Measurements from ENCODE around the gene LAMTOR4.
"Not testable (repeated sequence)": the region's sequence is repeated elsewhere in the genome, so short reads cannot be mapped to it uniquely, and the experiment has no call there.

LAMTOR4 gene

DNA sequence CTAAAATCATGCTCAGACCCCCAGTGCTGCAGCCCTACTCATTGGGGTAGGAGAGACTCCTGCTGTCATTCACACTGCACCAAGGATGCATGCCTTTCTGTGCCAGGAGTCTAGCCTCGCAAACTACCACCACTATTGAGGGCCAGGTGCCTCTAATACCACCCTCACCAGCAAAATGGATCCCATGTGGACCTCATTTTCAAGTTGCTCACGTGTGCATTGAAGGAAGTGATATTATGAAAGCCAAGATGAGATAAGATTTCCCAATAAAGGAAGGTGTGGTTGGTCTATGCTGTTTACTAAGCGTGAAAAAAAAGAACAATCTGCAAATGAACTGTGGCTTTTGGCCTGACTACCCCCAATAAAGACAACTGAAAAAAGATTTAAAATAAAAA, 7.2 kb upstream of the LAMTOR4 start:
- Histone ChIP-seq H3K79me1 (replicated peaks; ENCODE audit: low read length, poor library complexity, severe bottlenecking) (no peaks in the 10 kb centered on the region), H2BK12ac (ENCODE audit: low read length in 2 of 2) (no peak overlapping the region), H3K23ac (ENCODE audit: low read length in 2 of 2) (no peak overlapping the region), H3K14ac (ENCODE audit: low read length in 2 of 2) (no peak overlapping the region), H3K4me1 (ENCODE audit: control insufficient read depth, insufficient read depth, low read depth, low read length) (no peaks in the 10 kb centered on the region), H3K4ac (ENCODE audit: low read depth in 1 of 2, low read length in 2 of 2) (no peak overlapping the region), H4K8ac (ENCODE audit: low read length) (no peak overlapping the region), H2AK5ac (ENCODE audit: low read length, severe bottlenecking) (no peak overlapping the region), H2BK5ac (ENCODE audit: low read depth, low read length, poor library complexity, severe bottlenecking) (no peak overlapping the region), H3K36me3 (ENCODE audit: control insufficient read depth in 1 of 2, insufficient read depth in 2 of 2, low read depth in 1 of 2, low read length in 2 of 2) (no peaks in the 10 kb centered on the region), H3K9me3 (ENCODE audit: control insufficient read depth, low read length) (no peaks in the 10 kb centered on the region), H3K9ac (ENCODE audit: low read length) (no peak overlapping the region), H3K27ac (ENCODE audit: low read length, poor library complexity, severe bottlenecking) (no peak overlapping the region), H2BK120ac (ENCODE audit: low read depth, low read length) (no peak overlapping the region), H3K4me3 (ENCODE audit: insufficient read depth in 1 of 2, low read depth in 1 of 2, low read length in 2 of 2) (no peak overlapping the region), H3K27me3 (ENCODE audit: control insufficient read depth in 1 of 2, insufficient read depth in 1 of 2, low read length in 2 of 2) (peaks cover 4 to 7% of the 10 kb centered on the region in 2 experiments), H2AFZ (ENCODE audit: low read depth, low read length) (no peak overlapping the region), H3K4me2 (ENCODE audit: low read length, poor library complexity, severe bottlenecking) (no peak overlapping the region), H4K91ac (ENCODE audit: low read length) (no peak overlapping the region), H2BK15ac (ENCODE audit: low read depth, poor library complexity, severe bottlenecking) (no peak overlapping the region), H3K18ac (ENCODE audit: low read depth in 1 of 2, low read length in 2 of 2) (no peak overlapping the region)
- 75% methylated on average over 2 of the region's 3 CpGs for WGBS
- DNase-seq, result no peak

DNA sequence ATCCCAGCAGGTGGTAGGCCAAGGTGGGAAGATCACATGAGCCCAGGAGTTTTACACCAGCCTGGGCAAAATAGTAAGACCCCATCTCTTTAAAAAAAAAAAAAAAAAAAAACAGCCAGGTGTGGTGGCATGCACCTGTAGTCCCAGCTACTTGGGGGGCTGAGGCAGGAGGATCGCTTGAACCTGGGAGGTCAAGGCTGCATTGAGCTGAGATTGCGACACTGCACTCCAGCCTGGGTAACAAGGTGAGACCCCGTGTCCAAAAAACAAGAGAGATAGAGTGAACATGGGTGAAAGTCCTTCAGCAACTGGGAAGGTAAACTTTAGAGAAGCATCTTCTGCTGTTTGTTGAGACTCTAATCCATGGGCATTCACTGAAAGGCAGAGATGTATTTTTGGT, 6.3 kb upstream of the LAMTOR4 start:
- H2AFZ ChIP-seq (ENCODE audit: low read depth, low read length), result no peak overlapping the region
- no peak overlapping the region for H3K27ac ChIP-seq (ENCODE audit: low read length, poor library complexity, severe bottlenecking)
- no peaks in the 10 kb centered on the region for H3K9me3 ChIP-seq (ENCODE audit: control insufficient read depth, low read length)
- H2BK15ac ChIP-seq (ENCODE audit: low read depth, poor library complexity, severe bottlenecking), result no peak overlapping the region
- H3K4me2 ChIP-seq (ENCODE audit: low read length, poor library complexity, severe bottlenecking), result no peak overlapping the region
- H3K79me1 ChIP-seq (replicated peaks; ENCODE audit: low read length, poor library complexity, severe bottlenecking), result no peaks in the 10 kb centered on the region
- no peak overlapping the region for H3K4ac ChIP-seq (ENCODE audit: low read depth in 1 of 2, low read length in 2 of 2)
- H2BK12ac ChIP-seq (ENCODE audit: low read length in 2 of 2), result no peak overlapping the region
- H3K9ac ChIP-seq (ENCODE audit: low read length), result no peak overlapping the region
- peaks cover 4 to 7% of the 10 kb centered on the region in 2 experiments for H3K27me3 ChIP-seq (ENCODE audit: control insufficient read depth in 1 of 2, insufficient read depth in 1 of 2, low read length in 2 of 2)
- no peak overlapping the region for H4K91ac ChIP-seq (ENCODE audit: low read length)
- H3K23ac ChIP-seq (ENCODE audit: low read length in 2 of 2), result no peak overlapping the region
- WGBS, result 94% methylated on average over 3 of the region's 3 CpGs
- no peaks in the 10 kb centered on the region for H3K4me1 ChIP-seq (ENCODE audit: control insufficient read depth, insufficient read depth, low read depth, low read length)
- no peak overlapping the region for H2BK120ac ChIP-seq (ENCODE audit: low read depth, low read length)
- H3K4me3 ChIP-seq (ENCODE audit: insufficient read depth in 1 of 2, low read depth in 1 of 2, low read length in 2 of 2), result no peak overlapping the region
- H3K36me3 ChIP-seq (ENCODE audit: control insufficient read depth in 1 of 2, insufficient read depth in 2 of 2, low read depth in 1 of 2, low read length in 2 of 2), result no peaks in the 10 kb centered on the region
- no peak overlapping the region for H3K14ac ChIP-seq (ENCODE audit: low read length in 2 of 2)
- DNase-seq, result no peak
- H2BK5ac ChIP-seq (ENCODE audit: low read depth, low read length, poor library complexity, severe bottlenecking), result no peak overlapping the region
- H2AK5ac ChIP-seq (ENCODE audit: low read length, severe bottlenecking), result no peak overlapping the region
- H4K8ac ChIP-seq (ENCODE audit: low read length), result no peak overlapping the region
- H3K18ac ChIP-seq (ENCODE audit: low read depth in 1 of 2, low read length in 2 of 2), result no peak overlapping the region

DNA sequence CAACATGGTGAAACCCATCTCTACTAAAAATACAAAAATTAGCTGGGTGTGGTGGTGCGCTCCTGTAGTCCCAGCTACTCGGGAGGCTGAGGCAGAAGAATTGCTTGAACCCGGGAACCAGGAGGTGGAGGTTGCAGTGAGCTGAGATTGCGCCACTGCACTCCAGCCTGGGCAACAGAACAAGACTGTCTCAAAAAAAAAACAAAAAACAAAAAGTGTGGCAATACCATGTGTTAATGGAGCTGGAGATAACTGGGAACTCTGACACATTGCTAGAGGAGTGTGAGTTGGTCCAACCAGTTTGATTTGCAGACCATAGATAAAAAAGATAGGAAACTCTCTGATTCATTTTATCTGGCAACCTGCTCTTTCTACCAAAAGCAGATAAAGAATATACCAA, 2.4 kb upstream of the LAMTOR4 start:
- H2BK12ac ChIP-seq (ENCODE audit: low read length in 2 of 2); H3K14ac ChIP-seq (ENCODE audit: low read length in 2 of 2); H3K23ac ChIP-seq (ENCODE audit: low read length in 2 of 2); H3K9ac ChIP-seq (ENCODE audit: low read length); H2AK5ac ChIP-seq (ENCODE audit: low read length, severe bottlenecking); H3K9me3 ChIP-seq (ENCODE audit: control insufficient read depth, low read length); H3K27me3 ChIP-seq (ENCODE audit: control insufficient read depth in 1 of 2, insufficient read depth in 1 of 2, low read length in 2 of 2); H3K4me1 ChIP-seq (ENCODE audit: control insufficient read depth, insufficient read depth, low read depth, low read length); H3K36me3 ChIP-seq (ENCODE audit: control insufficient read depth in 1 of 2, insufficient read depth in 2 of 2, low read depth in 1 of 2, low read length in 2 of 2); H3K18ac ChIP-seq (ENCODE audit: low read depth in 1 of 2, low read length in 2 of 2); H4K8ac ChIP-seq (ENCODE audit: low read length); H3K27ac ChIP-seq (ENCODE audit: low read length, poor library complexity, severe bottlenecking); H4K91ac ChIP-seq (ENCODE audit: low read length); H2BK5ac ChIP-seq (ENCODE audit: low read depth, low read length, poor library complexity, severe bottlenecking); H3K79me1 ChIP-seq (replicated peaks; ENCODE audit: low read length, poor library complexity, severe bottlenecking); H3K4me3 ChIP-seq (ENCODE audit: insufficient read depth in 1 of 2, low read depth in 1 of 2, low read length in 2 of 2); H2BK15ac ChIP-seq (ENCODE audit: low read depth, poor library complexity, severe bottlenecking); H2BK120ac ChIP-seq (ENCODE audit: low read depth, low read length); H2AFZ ChIP-seq (ENCODE audit: low read depth, low read length); H3K4me2 ChIP-seq (ENCODE audit: low read length, poor library complexity, severe bottlenecking); H3K4ac ChIP-seq (ENCODE audit: low read depth in 1 of 2, low read length in 2 of 2); DNase-seq: not testable (repeated sequence)
- 96% methylated on average over 4 of the region's 4 CpGs for WGBS

DNA sequence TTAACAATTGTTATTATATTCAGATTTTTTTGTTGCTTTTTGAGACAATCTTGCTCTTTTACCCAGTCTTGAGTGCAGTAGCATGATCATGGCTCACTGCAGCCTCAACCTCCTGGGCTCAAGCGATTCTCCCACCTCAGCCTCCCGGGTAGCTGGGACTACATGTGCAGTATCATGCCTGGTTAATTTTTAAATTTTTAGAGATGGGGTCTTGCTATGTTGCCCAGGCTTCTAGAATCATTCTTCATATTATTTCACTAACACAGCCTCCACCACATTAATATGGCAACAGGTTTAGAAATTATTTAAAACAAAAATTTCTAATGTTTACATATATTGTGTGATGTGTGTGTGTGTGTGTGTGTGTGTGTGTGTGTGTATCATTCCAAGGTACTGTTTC, 1.4 kb upstream of the LAMTOR4 start:
- no peak overlapping the region for H3K4ac ChIP-seq (ENCODE audit: low read depth in 1 of 2, low read length in 2 of 2)
- H2BK15ac ChIP-seq (ENCODE audit: low read depth, poor library complexity, severe bottlenecking), result no peak overlapping the region
- H3K36me3 ChIP-seq (ENCODE audit: control insufficient read depth in 1 of 2, insufficient read depth in 2 of 2, low read depth in 1 of 2, low read length in 2 of 2), result peaks cover 5 to 9% of the 10 kb centered on the region in 2 experiments
- no peaks in the 10 kb centered on the region for H3K27me3 ChIP-seq (ENCODE audit: control insufficient read depth in 1 of 2, insufficient read depth in 1 of 2, low read length in 2 of 2)
- no peak overlapping the region for H4K8ac ChIP-seq (ENCODE audit: low read length)
- peaks cover 9% of the 10 kb centered on the region for H3K4me1 ChIP-seq (ENCODE audit: control insufficient read depth, insufficient read depth, low read depth, low read length)
- no peak overlapping the region for H2BK5ac ChIP-seq (ENCODE audit: low read depth, low read length, poor library complexity, severe bottlenecking)
- peaks cover 10% of the 10 kb centered on the region for H3K79me1 ChIP-seq (replicated peaks; ENCODE audit: low read length, poor library complexity, severe bottlenecking)
- no peak overlapping the region for H4K91ac ChIP-seq (ENCODE audit: low read length)
- no peak overlapping the region for H3K27ac ChIP-seq (ENCODE audit: low read length, poor library complexity, severe bottlenecking)
- no peak overlapping the region for H3K9ac ChIP-seq (ENCODE audit: low read length)
- 100% methylated on average over 1 of the region's 2 CpGs for WGBS
- no peak overlapping the region for H3K4me2 ChIP-seq (ENCODE audit: low read length, poor library complexity, severe bottlenecking)
- no peak overlapping the region for H2AFZ ChIP-seq (ENCODE audit: low read depth, low read length)
- H3K18ac ChIP-seq (ENCODE audit: low read depth in 1 of 2, low read length in 2 of 2), result no peak overlapping the region
- H2BK12ac ChIP-seq (ENCODE audit: low read length in 2 of 2), result no peak overlapping the region
- H2AK5ac ChIP-seq (ENCODE audit: low read length, severe bottlenecking), result no peak overlapping the region
- H3K9me3 ChIP-seq (ENCODE audit: control insufficient read depth, low read length), result no peaks in the 10 kb centered on the region
- no peak overlapping the region for H3K14ac ChIP-seq (ENCODE audit: low read length in 2 of 2)
- no peak overlapping the region for H3K4me3 ChIP-seq (ENCODE audit: insufficient read depth in 1 of 2, low read depth in 1 of 2, low read length in 2 of 2)
- H3K23ac ChIP-seq (ENCODE audit: low read length in 2 of 2), result no peak overlapping the region
- H2BK120ac ChIP-seq (ENCODE audit: low read depth, low read length), result no peak overlapping the region
- no peak for DNase-seq

All from mesenchymal stem cell (in vitro differentiated cells and primary cell).